HFFc6 (cell line): ENCODE measurements around the gene SBF1. TPM values are rescaled to one million over a fixed set of nuclear protein-coding genes. Genes with fewer than 3 reads are reported as not detected.

ENCODE experiments used
- DNase-seq: peaks from one replicate; pipeline ENCODE4 v3.0.0-alpha.2; 2018
- H3K27ac Mint-ChIP-seq: 2 replicates; pipeline ENCODE4 v1.8.0; 2020; ENCODE audit warnings: mild to moderate bottlenecking, mixed read lengths
- H3K27me3 Mint-ChIP-seq: 2 replicates; pipeline ENCODE4 v1.8.0; 2021; ENCODE audit warnings: mild to moderate bottlenecking, moderate library complexity, mixed read lengths; ENCODE audit not compliant: insufficient read depth
- H3K36me3 Mint-ChIP-seq: 2 replicates; pipeline ENCODE4 v1.8.0; 2021; ENCODE audit warnings: low read depth, mixed read lengths
- H3K4me1 Mint-ChIP-seq: 2 replicates; pipeline ENCODE4 v1.8.0; 2020; ENCODE audit warnings: low read depth, mixed read lengths
- H3K4me3 Mint-ChIP-seq: 2 replicates; pipeline ENCODE4 v1.8.0; 2020; ENCODE audit warnings: mild to moderate bottlenecking, moderate library complexity, mixed read lengths
- H3K9me3 Mint-ChIP-seq: 2 replicates; pipeline ENCODE4 v1.8.0; 2020; ENCODE audit warnings: mild to moderate bottlenecking, mixed read lengths
- CTCF ChIP-seq: fragments of 200-600 bp; sonication (generic); IDR thresholded peaks from 2 replicates; pipeline ENCODE4 v1.5.0; 2021; ENCODE audit warnings: antibody characterized with exemption, mild to moderate bottlenecking
- total RNA-seq, 6 experiments: library from RNA; stranded (reverse); fragmentation: NEBNext Ultra II Directional; extraction: Animal tissue kit (Norgen Biotek cat#: 25700); gene quantifications; 2 replicates in 1 of 6; 3 replicates in 5 of 6; pipeline ENCODE4 v1.2.3, GENCODE V29; 2021

The SBF1 gene
- total RNA-seq, 6 experiments from 2014 or later = 63.9 to 76.7 (median 71.2) TPM

- Mint-ChIP-seq H3K9me3 (no peaks in the 10 kb centered on the region), H3K4me1 (peaks cover 5% of the 10 kb centered on the region; the same call in 1 of the 2 replicates), H3K4me3 (no peak overlapping the region), H3K36me3 (no peaks in the 10 kb centered on the region; the same call in 1 of the 2 replicates), H3K27ac (no peak overlapping the region), H3K27me3 (peaks cover 8% of the 10 kb centered on the region)
- no peak for TF ChIP-seq CTCF
- DNase-seq = no peak
Measured at GRCh38 chr22:50438305-50439275, 36.2 kb downstream of the SBF1 start.

DNA sequence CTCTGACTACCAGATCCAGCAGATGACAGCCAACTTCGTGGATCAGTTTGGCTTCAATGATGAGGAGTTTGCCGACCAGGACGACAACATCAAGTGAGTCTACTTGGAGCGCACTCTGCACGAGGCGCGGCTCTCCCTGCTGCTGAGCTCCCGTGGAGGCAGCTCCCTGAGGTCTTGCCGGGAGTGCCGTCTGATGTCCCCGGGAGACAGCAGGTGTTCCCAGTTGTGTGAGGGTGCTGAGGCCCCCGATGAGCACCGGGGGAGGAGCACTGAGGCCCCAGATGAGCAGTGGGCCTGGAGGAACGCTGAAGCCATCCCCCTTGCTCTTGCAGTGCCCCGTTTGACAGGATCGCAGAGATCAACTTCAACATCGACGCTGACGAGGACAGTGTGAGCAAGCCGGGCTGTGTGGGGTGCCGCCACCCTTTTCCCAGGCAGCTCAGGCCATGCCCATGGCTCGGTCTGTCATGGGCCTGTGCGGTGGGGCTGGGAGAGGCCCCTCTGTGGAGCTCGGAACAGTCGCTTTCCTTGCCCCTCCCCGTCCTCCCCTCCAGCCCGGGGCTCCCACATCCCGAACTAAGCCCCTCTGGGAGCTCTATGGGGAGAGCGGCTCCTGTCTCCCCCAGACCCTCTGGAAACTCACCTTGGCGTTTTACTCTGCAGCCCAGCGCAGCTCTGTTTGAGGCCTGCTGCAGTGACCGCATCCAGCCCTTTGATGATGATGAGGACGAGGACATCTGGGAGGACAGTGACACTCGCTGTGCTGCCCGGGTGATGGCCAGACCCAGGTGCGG lies 37.1 kb downstream of the SBF1 start:
- H3K36me3 Mint-ChIP-seq = no peaks in the 10 kb centered on the region; the same call in 1 of the 2 replicates

GRCh38 chr22:50436841-50437341 lies 37.9 kb downstream of the SBF1 start:
- H3K9me3 Mint-ChIP-seq = no peaks in the 10 kb centered on the region
- H3K27ac Mint-ChIP-seq = no peak overlapping the region
- TF ChIP-seq CTCF = no peak
- DNase-seq = no peak
- H3K4me1 Mint-ChIP-seq = no peaks in the 10 kb centered on the region
- peaks cover 5% of the 10 kb centered on the region; the same call in 1 of the 2 replicates for H3K27me3 Mint-ChIP-seq
- H3K4me3 Mint-ChIP-seq = no peak overlapping the region
- H3K36me3 Mint-ChIP-seq = no peaks in the 10 kb centered on the region; the same call in 1 of the 2 replicates

More for the DNA sequence above, 37.1 kb downstream of the SBF1 start:
- TF ChIP-seq CTCF = no peak
- Mint-ChIP-seq H3K27me3 (peaks cover 8% of the 10 kb centered on the region), H3K4me3 (no peak overlapping the region), H3K27ac (no peak overlapping the region), H3K9me3 (no peaks in the 10 kb centered on the region), H3K4me1 (no peaks in the 10 kb centered on the region)
- no peak for DNase-seq

DNA sequence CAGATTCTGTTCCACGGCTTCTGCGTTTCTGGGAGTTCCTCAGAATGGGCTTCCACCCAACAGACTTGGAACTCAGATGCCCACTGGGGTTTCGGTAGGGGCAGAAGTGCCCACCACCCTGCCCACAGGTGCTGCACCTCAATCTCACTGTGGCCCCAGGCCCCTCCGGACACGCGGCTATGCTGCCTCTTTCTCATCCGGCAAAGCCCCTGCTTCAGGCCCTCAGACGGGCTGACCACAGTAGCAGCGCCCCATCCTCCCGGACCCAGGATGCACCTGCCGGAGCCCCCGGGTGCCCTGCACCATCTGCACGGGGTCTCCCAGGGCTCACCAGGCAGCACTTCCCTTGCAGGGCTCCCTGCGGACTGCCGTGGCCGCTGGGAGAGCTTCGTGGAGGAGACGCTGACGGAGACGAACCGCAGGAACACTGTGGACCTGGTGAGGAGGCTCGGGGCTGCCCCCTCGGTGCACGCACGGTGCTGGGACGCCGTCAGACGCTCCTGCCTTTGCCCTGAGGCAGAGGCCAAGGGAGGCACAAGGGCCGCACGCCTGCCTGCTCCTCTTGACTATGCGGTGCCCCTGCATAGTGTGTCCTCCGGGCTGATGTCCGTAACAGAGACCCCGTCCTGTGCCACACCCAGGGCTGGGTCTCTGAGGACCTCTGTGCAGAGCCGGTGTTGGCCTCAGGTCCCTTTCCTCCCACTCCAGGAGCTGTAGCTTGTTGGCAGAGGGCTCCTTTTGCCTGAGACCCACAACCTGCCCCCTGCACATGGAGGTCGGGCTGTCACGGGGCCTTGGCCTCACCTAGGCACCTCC lies 38.6 kb downstream of the SBF1 start:
- Mint-ChIP-seq H3K9me3 (no peaks in the 10 kb centered on the region), H3K4me3 (no peak overlapping the region), H3K27me3 (peaks cover 5% of the 10 kb centered on the region; the same call in 1 of the 2 replicates), H3K4me1 (no peaks in the 10 kb centered on the region), H3K36me3 (no peaks in the 10 kb centered on the region; the same call in 1 of the 2 replicates), H3K27ac (no peak overlapping the region)
- no peak for TF ChIP-seq CTCF
- DNase-seq = no peak
